ENCODE data around the gene HSPA9.

DNA sequence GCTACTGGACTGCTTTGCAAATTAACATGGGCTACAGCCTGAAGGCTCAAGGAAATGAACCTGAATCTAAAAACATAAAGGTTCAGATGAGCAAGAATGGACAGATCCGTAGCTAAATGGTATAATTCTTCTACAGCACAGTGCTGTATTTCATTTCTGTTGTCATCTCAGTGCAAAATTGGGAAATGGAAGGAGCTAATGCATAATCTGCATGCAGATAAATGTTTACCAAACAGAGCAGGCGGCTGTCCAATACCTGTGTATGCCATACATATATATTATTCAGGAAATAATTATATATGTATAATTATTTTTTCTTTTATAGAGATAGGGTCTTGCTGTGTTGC lies 4.3 kb upstream of the HSPA9 start:
- no peak for TF ChIP-seq NFIC (IDR thresholded peaks at IDR 0.05)
- no peak for TF ChIP-seq TAF1 (IDR thresholded peaks at IDR 0.05; ENCODE audit: low read depth)

All from Ishikawa (cell line).